CD4-positive, alpha-beta T cell treated with Interleukin-15 for 1 hour (primary cell): Measurements from ENCODE around the gene NPIPB12.
"Not testable (repeated sequence)": the region's sequence is repeated elsewhere in the genome, so short reads cannot be mapped to it uniquely, and the experiment has no call there.

Experiments
- DNase-seq: peaks from one replicate; pipeline ENCODE4 v3.0.0-alpha.2; 2020

NPIPB12 gene

DNA sequence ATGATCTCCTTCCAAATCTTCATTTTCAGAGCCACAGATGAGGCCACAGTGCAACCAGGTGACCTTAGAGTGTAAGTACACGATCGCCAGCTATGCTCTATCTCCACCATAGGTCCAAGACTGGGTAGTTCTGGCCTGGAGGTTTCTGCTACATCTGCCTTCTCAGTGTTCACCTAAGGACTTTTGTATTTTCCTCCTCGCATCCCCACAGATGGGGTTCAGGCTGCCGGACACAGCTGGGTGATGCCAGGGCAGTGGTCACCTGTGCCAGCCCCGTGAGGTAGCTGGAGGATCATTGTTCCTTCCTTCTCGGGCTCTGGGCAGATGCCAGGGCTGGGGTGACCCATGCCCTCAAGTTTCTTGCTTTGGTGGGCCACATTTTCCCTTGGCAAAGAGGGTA is at the start of gene NPIPB12:
NPIPB12 (minus strand) TSS at position 101 of the 400 bp plus-strand sequence.
- not testable (repeated sequence) for DNase-seq

DNA sequence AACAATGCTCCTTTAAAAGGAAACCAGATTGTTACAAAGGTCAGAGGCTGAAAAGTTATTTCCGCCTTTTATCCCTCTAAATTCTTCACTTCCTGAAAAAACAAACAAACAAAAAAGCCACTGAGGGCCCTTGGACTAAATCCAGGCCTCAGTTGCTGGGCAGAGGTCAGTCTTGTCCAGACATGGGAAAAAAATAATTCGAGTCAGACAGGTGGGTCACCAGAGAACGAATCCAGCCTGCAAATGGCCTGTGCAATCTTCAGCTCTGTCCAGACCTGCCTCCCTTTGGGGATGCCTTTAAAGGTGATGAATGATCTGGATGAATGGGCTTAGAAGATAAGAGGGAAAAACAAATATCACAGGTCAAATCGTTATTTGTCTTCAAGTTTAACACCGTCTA is 15.3 kb upstream of the NPIPB12 start:
- not testable (repeated sequence) for DNase-seq

DNA sequence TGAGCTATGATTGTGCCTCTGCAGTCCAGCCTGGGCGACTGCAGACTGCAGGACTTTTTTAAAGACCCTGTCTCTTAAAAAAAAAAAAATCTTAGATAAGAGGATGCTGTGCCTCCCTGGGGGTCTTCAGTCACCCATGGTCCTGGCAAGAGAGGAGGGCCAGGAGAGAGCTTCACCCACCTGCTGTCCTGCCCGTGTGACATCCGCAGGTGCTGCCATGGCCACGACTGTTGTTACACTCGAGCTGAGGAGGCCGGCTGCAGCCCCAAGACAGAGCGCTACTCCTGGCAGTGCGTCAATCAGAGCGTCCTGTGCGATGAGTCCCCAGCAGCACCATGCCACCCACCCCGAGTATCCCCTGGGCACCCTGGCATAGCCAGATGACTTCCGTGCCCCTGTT is 23.9 kb downstream of the NPIPB12 start:
- DNase-seq: not testable (repeated sequence)

DNA sequence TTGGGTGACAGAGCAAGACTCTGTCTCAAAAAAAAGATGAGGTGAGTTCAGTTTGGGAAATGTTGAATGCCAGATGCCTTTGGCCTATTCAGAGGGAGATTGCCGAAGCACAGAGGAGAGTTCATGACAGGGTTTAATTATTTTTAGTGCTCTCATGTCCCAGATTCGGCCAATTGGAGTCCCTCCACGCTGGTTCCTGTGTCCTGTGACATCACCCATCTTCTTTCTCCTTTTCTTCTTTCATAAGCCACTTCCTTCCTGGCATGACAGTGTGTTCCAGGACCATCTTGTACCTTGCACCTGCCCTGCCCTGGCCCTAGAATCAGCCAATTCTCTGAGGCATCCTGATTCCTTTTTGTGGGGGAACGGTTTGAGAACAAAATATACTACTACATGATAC is 34.1 kb downstream of the NPIPB12 start:
- not testable (repeated sequence) for DNase-seq

DNA sequence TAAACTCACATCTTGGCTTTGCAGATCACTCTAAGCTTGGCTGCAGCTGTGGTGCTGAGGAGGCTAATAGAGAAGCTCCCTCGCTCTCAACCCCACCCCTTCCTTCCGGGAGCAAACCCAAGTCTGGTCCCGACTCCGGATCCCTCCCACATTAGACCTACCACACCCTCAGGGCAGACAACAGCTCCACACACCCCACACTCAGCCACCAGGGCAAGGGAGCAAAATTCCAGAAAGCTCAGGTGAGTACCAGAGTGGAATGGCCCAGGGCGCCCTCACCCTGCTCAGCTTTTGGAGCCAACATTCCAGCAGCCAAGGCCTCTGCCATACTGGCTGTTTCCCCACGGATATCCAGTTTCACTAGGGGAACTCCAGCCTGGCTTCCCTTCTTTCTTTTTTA is 36.5 kb downstream of the NPIPB12 start:
- peak; percentile 38 for DNase-seq

DNA sequence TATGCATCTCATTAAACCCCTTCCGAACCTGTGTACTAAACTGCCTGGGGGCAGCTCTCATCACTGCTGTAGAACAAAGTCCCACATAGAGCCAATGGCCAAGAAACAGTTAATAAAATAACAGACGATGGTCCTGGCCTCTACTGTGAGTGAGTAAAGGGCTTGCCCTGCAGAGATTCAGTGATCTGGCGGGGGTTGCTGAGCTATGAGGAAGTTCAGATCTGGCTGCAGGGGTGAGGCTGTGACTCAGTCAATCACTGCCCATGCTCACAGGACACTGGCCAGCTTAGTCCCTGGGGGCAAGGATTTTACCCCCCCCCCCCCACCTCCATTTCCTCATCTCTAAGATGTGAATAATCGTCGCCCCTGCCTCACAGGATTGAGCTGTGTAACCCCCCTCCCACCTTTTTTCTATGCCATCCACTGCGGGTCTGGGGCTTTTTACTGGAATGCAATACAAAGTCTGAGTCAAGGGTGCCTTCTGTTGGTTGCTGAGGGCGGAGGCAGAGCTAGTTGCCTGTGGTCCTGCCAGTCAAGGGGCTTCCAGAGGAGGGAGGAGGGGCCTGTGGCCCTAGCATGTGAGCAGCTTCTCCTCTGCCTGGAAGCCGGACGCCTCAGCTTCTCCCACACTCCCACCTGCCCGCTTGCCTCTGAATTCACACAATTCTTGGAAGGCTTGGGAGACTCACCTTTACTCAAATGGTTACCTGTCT is 38.4 kb downstream of the NPIPB12 start:
- not testable (repeated sequence) for DNase-seq

DNA sequence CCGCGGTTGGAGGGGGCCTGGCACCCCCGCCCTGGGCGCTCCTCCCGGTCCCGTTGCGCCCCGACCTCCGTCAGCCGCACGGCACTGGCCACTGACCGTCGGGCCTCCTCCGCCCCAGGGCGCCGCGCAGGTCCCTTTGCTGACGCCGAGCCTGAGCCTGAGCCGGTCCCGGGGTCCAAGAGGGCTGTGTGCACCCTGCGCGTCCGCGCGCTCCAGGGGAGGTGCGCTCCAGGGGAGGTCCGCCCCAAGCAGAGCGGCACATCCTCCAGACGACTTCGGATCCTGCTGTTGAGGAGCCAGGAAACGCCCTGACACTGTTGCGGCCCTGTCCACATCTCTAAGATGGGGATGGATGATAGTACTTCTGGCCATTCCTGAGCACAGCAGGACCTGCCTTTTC is 39.3 kb downstream of the NPIPB12 start:
- DNase-seq: not testable (repeated sequence)

DNA sequence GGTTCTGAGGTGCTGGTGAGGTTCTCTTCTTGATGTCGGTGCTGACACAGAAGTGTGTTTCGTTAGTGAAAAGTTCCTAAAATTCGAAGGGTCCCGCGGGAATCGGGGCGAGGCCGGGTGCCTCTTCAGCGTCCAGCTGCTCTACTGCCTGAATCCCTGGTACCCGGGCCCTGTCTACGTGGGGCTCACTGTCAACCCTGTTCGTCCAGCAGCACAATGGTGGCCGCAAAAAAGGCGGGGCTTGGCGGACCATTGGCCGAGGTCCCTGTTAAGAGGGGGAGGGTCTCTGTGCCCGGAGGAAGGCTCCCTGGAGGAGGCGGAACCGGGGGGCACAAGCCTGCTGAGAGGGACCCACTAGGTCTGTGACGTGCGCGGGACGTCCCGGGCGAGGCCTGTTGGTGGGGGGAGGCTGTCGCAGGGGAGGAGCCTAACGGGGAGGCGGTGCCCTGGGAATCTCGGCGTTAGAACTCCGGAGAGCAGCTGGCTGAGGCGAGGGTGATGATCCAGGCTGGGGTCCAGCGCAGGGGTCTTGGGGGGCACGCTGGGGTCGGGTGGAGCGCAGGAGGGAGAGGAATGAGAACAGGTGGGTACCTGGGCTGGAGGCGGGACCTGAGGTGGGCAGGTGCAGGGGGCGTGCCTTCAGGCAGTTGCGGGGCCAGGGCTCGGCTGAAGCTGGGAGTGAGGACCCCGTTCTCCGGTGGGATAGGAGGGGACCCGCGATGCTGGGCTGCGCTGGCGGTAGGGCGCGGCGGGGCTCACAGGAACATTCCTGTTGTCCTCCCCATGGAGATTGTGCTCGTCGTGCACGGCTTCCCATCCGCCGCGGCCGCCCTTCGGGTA is 40.0 kb downstream of the NPIPB12 start:
- not testable (repeated sequence) for DNase-seq

DNA sequence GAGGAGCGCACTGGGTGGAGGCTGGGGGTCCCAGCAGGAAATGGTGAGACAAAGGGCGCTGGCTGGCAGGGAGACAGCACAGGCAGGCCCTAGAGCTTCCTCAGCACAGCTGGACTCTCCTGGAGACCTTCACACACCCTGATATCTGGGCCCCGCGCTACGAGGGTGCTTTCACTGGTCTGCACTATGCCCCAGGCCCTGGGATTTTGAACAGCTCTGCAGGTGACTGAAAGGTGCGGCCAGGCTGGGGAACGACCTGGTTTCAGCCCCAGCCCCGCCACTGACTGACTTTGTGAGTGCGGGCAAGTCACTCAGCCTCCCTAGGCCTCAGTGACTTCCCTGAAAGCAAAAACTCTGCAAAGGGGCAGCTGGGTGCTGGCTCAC is 45.6 kb downstream of the NPIPB12 start:
- not testable (repeated sequence) for DNase-seq

DNA sequence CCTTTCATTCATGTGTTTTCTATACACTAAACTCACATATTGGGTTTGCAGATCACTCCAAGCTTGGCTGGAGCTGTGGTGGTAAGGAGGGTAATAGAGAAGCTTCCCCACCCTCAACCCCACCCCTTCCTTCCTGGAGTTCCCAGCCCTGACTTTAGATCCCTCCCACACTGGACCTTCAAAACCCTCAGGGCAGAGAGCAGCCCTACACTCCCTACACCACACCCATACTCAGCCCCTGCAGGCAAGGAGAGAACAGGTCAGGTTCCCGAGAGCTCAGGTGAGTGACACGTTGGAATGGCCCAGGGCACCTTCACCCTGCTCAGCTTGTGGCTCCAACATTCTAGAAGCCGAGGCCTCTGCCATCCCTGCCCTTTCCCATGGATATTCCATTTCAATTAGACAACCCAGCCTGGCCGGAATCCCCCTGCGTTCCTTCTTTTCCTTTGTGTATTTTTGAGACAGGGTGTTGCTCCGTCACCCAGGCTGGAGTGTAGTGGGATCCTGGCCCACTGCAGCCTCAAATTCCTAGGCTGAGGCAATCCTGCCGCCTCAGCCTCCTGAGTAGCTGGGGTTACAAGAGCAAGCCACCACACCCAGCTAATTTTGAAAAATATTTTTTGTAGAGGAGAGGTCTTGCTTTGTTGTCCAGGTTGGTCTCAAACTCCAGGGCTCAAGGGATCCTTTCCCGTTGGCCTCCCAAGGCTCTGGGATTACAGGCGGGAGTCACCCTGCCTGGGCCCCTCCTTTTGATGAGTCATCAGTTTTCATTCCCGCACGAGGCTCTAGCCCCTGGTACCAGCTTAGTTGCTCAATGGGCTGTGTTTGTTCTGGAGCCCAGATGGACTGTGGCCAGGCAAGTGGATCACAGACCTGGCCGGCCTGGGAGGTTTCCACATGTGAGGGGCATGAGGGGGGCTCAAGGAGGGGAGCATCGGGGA is 46.2 kb downstream of the NPIPB12 start, which contains the start of gene SULT1A4:
SULT1A4 (plus strand) TSS at position 208 of the 941 bp plus-strand sequence. CDS start 1,473 bp downstream, outside the sequence.
- DNase-seq: not testable (repeated sequence)

DNA sequence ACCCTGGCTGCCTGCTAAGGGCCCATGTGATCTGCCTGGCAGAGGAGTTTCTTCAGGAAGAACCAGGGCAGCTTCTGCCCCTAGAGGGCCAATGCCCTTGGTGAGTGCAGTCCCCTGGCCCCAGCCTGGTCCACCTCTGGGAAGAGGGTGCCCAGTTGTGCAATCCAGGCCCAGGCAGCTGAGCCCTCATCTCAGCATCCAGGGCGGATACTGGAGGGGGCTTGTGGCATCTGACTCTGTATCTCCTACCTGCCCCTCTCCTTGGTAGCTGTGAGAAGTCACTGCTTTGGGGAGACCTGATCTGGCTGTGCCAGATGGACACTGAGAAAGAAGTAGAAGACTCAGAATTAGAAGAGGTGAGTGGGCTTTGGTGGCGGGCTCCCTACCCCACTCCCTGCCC is 48.5 kb downstream of the NPIPB12 start:
- not testable (repeated sequence) for DNase-seq

DNA sequence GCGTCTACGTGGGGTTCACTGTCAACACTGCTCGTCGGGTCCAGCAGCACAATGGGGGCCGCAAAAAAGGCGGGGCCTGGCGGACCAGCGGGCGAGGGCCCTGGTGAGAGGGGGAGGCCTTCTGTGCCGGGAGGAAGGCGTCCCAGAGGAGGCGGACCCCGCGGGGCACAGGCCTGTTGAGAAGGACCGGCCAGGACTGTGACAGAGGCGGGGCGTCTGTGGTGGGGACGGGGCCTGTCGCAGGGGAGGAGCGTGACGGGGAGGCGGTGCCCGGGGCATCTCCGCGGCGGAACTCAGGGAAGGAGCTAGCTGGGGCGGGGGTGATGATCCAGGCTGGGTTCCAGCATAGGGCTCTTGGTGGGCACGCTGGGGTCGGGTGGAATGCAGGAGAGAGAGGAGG is 51.4 kb downstream of the NPIPB12 start:
- DNase-seq: not testable (repeated sequence)

DNA sequence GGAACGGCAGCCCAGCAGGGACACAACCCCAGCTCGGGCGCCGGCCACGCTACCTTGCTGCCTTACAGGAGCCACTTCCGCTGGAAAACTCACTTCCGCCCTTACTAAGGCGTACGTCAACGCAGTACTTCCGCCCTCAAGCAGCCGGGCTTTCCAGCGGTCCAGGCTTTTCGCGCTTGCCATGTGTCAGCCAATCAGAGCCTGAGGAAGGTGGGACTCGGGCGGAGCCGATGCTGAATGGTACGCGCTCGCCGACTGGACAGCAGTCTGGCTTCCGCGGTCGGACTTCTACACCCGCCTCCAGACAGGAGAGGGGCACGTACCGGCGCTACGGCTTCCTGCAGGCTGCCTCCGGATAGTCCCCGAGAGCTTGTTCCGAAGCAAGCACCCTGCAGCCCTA is 51.9 kb downstream of the NPIPB12 start, which contains the start of the genes BOLA2 and SLX1B:
BOLA2 (minus strand) TSS at position 83 of the 400 bp plus-strand sequence. CDS start 98 bp downstream, outside the sequence.
SLX1B (plus strand) TSS at position 265 of the 400 bp plus-strand sequence.
- DNase-seq: not testable (repeated sequence)

DNA sequence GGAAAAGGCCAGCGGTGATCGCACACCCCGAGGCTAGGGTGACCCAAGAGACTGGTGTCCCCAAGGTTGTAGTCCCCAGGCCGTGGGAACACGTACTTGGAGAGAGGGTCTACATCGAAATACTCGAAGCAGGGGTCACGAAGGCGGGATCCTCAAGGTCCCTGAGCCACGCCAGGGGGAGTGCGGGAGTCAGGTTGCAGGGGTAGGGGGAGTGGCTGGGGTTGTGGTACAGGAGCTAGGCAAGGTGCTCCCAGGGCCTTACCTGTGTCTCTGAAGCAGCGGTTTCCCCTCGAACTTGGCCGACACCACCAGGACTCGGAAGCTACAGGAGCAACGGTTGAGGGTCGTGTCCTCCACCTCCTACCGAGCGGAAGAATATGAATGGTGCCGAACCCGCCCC is 52.5 kb downstream of the NPIPB12 start:
- not testable (repeated sequence) for DNase-seq
